Activated CD8-positive, alpha-beta memory T cell treated with anti-CD3 and anti-CD28 coated beads, Interleukin-2, amount 50 U/mL, for 48 hours (primary cell): Measurements from ENCODE around the gene HINT2.
A peak's percentile ranks its signal among the peaks of the same experiment; 100 is the strongest.

ENCODE experiments used
- DNase-seq: peaks from one replicate; pipeline ENCODE4 v3.0.0-alpha.2; 2020

The HINT2 gene

GRCh38 chr9:35840881-35841644 is 26.2 kb upstream of the HINT2 start:
- DNase-seq = no peak

- DNase-seq = no peak
These were observed 25.1 kb upstream of the HINT2 start for GRCh38 chr9:35839926-35840325.

- no peak for DNase-seq
These were observed 21.8 kb upstream of the HINT2 start for GRCh38 chr9:35836595-35836994.

- no peak for DNase-seq
These were observed 20.9 kb upstream of the HINT2 start for GRCh38 chr9:35835766-35836165.

GRCh38 chr9:35835216-35835632 is 20.4 kb upstream of the HINT2 start:
- no peak for DNase-seq

- no peak for DNase-seq
These were observed 19.7 kb upstream of the HINT2 start for GRCh38 chr9:35834260-35835215.

GRCh38 chr9:35832814-35833213 is 18.0 kb upstream of the HINT2 start:
- no peak for DNase-seq

GRCh38 chr9:35831040-35831439 is 16.2 kb upstream of the HINT2 start:
- DNase-seq = no peak

- DNase-seq = no peak
These were observed 14.9 kb upstream of the HINT2 start for GRCh38 chr9:35829764-35830096.

- DNase-seq = peak; percentile 96
These were observed 14.4 kb upstream of the HINT2 start, which contains the start of gene TMEM8B for GRCh38 chr9:35829084-35829763. Gene TMEM8B (plus strand): TSS chr9:35829228. CDS start chr9:35829448, 220 bp downstream.

GRCh38 chr9:35828716-35829083 is 13.9 kb upstream of the HINT2 start, which contains the start of gene FAM221B:
Gene FAM221B (minus strand): TSS chr9:35828732. CDS start chr9:35826161, 2,571 bp downstream.
- peak; percentile 71 for DNase-seq

GRCh38 chr9:35827486-35827885 is 12.6 kb upstream of the HINT2 start:
- no peak for DNase-seq

GRCh38 chr9:35826071-35826701 is 11.3 kb upstream of the HINT2 start:
- no peak for DNase-seq

- DNase-seq = no peak
These were observed 8.1 kb upstream of the HINT2 start for GRCh38 chr9:35822926-35823325.

GRCh38 chr9:35820076-35820475 is 5.2 kb upstream of the HINT2 start:
- no peak for DNase-seq

- no peak for DNase-seq
These were observed 3.5 kb upstream of the HINT2 start for GRCh38 chr9:35818341-35818740.

- no peak for DNase-seq
These were observed 1.9 kb upstream of the HINT2 start for GRCh38 chr9:35816708-35817107.

GRCh38 chr9:35814106-35814840 is 569 bp downstream of the HINT2 start:
- peak; percentile 76 for DNase-seq

GRCh38 chr9:35813434-35814105 is 1.3 kb downstream of the HINT2 start:
- DNase-seq = no peak

GRCh38 chr9:35812025-35812602 is 2.7 kb downstream of the HINT2 start, which contains the start of gene SPAG8:
Gene SPAG8 (minus strand): TSS chr9:35812262. CDS start chr9:35812147, 115 bp downstream.
- peak; percentile 92 for DNase-seq
